Suppressor macrophage (primary cell): Measurements from ENCODE around the gene NDUFV2.
"Not testable (repeated sequence)": the region's sequence is repeated elsewhere in the genome, so short reads cannot be mapped to it uniquely, and the experiment has no call there.

Experiments used
- DNase-seq, 4 experiments: peaks; one replicate each; pipeline ENCODE4 v3.0.0-alpha.2; 2020 to 2022

NDUFV2 gene

DNA sequence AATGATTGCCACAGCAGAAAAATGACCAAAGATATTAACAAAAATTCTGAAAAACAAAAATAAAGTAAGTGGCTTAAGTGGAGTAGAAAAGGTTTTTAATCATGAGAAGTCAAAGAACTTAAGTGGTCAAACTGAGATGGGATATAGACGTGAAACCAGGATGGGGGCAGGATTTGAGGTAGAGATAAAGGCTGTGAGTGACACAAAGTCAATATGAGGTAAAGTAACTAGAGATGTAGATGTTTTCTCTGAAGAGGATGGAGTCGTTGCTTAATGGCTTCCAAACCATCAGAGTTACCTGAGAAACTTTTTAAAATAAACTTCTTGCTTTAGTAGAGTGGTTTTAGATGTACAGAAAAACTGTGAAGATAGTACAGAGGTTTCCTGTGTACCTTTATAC lies 55.3 kb downstream of the NDUFV2 start:
- no peak for DNase-seq

- DNase-seq, result no peak
Observed at GRCh38 chr18:9160014-9160413, 57.5 kb downstream of the NDUFV2 start.

- not testable (repeated sequence) for DNase-seq
Observed at GRCh38 chr18:9162663-9163062, 60.2 kb downstream of the NDUFV2 start.

DNA sequence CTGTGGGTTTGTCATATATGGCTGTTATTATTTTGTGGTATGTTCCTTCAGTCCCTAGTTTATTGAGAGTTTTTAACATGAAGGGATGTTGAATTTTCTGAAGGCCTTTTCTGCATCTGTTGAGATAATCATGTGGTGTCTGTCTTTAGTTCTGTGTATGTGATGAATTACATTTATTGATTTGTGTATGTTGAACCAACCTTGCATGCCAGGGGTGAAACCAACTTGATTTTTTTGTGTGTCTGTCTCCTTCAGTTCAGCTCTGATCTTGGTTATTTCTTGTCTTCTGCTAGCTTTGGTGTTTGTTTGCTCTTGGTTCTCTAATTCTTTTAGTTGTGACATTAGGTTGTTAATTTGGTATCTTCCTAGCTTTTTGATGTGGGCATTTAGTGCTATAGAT lies 61.6 kb downstream of the NDUFV2 start:
- not testable (repeated sequence) for DNase-seq

DNA sequence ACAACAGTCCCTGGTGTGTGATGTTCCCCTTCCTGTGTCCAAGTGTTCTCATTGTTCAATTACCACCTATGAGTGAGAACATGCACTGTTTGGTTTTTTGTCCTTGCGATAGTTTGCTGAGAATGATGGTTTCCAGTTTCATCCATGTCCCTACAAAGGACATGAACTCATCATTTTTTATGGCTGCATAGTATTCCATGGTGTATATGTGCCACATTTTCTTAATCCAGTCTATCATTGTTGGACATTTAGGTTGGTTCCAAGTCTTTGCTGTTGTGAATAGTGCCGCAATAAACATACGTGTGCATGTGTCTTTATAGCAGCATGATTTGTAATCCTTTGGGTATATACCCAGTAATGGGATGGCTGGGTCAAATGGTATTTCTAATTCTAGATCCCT lies 63.4 kb downstream of the NDUFV2 start:
- DNase-seq, result not testable (repeated sequence)

GRCh38 chr18:9169515-9169914 lies 67.0 kb downstream of the NDUFV2 start:
- DNase-seq, result not testable (repeated sequence)

DNA sequence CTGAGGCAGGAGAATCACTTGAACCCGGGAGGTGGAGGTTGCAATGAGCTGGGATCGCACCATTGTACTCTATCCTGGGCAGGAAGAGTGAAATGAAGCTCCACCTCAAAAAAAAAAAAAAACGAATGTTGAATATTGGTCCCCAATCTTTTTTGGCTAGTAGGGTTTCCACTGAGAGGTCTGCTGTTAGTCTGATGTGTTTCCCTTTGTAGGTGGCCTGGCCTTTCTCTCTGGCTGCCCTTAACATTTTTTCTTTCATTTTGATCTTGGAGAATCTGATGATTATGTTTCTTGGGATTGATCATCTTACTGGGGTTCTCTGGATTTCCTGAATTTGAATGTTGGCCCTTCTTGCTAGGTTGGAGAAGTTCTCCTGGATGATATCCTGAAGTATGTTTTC lies 69.4 kb downstream of the NDUFV2 start:
- not testable (repeated sequence) for DNase-seq

DNA sequence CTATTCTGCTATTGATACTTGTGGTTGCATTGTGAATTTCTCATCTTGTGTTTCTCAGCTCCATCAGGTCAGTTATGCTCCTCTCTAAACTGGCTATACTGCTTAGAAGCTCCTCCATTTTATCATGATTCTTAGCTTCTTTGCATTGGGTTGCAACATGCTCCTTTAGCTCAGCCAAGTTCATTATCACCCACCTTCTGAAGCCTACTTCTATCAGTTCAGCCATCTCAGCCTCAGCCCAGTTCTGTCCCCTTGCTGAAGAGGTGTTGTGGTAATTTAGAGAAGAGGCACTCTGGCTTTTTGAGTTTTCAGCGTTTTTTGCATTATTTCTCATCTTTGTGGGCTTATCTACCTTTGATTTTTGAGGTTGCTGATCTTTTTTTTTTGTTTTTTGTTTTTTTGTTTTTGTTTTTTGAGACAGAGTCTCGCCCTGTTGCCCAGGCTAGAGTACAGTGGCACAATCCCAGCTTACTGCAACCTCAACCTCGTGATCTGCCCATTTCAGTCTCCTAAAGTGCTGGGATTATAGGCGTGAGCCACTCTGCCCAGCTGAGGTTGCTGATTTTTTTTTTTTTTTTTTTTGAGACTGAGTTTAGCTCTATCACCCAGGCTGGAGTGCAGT lies 70.1 kb downstream of the NDUFV2 start:
- DNase-seq, result no peak

GRCh38 chr18:9173770-9174233 lies 71.3 kb downstream of the NDUFV2 start:
- no peak for DNase-seq

- DNase-seq, result peak; percentile 53 to 77 (median 72)
Observed at GRCh38 chr18:9174302-9174701, 71.8 kb downstream of the NDUFV2 start.

GRCh38 chr18:9175115-9175514 lies 72.6 kb downstream of the NDUFV2 start:
- DNase-seq, result no peak

DNA sequence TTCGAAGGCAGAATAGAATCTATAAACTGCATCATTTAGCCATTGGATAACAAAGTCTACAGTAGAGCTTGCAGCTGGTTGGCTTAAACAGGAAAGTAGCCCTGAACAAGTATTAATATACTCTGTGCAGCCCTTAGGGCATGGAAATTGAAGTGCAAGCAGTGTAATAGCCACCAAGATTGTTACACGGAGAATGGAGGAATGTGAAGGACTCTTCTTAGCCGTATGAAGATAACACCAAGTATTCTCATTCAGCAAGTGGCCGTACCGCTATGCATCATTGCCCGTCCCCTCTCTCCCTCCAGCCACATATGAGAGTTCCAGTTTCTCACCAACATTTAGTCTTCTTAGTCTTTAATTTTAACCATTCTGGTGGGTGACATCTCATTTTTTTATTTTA lies 74.5 kb downstream of the NDUFV2 start:
- no peak for DNase-seq

- no peak for DNase-seq
Observed at GRCh38 chr18:9177466-9177865, 75.0 kb downstream of the NDUFV2 start.

- no peak for DNase-seq
Observed at GRCh38 chr18:9178557-9178956, 76.1 kb downstream of the NDUFV2 start.

GRCh38 chr18:9181275-9181674 lies 78.8 kb downstream of the NDUFV2 start:
- no peak for DNase-seq

GRCh38 chr18:9182852-9183399 lies 80.4 kb downstream of the NDUFV2 start:
- peak in 2 of 4 experiments; percentile 5 to 17 for DNase-seq
